PC-3 (cell line): ENCODE measurements around the gene RRBP1. TPM values are rescaled to one million over a fixed set of nuclear protein-coding genes. Genes with fewer than 3 reads are reported as not detected.

Source experiments
- ATAC-seq: fragments of 200-7000 bp; cut with Tn5 transposase; 2 replicates; pipeline ENCODE4 v1.9.1; 2020; ENCODE audit warnings: mild to moderate bottlenecking, moderate library complexity
- BruUV-seq: library from RNA; stranded (reverse); fragments of 400-500 nt; replicated peaks from 2 replicates; lab custom pipeline; 2021; lab: Mats Ljungman, UMichigan
- CTCF ChIA-PET: fragments of 300-600 bp; sonication (Branson Sonifier 250); formaldehyde crosslinking; loops from one replicate; lab custom pipeline; 2022; ENCODE audit warnings: antibody characterized with exemption; lab: Charles Lee
- POLR2A ChIA-PET: fragments of 300-600 bp; sonication (Branson Sonifier 250); formaldehyde crosslinking; loops from one replicate; lab custom pipeline; 2022; ENCODE audit warnings: antibody characterized with exemption; ENCODE audit not compliant: unreplicated experiment; lab: Charles Lee
- DNase-seq: peaks from one replicate; pipeline ENCODE4 v3.0.0-alpha.2; 2015
- H2AFZ ChIP-seq: fragments of 300-600 bp; sonication (generic); 2 replicates; pipeline ENCODE4 v1.6.0; 2016; ENCODE audit warnings: antibody characterized with exemption, low read length
- H3F3A ChIP-seq: fragments of 300-600 bp; sonication (generic); one replicate; pipeline ENCODE4 v1.6.0; 2017; ENCODE audit warnings: antibody characterized with exemption, low read length, control low read depth, mild to moderate bottlenecking; ENCODE audit not compliant: unreplicated experiment
- H3K27ac ChIP-seq: fragments of 300-600 bp; sonication (generic); 2 replicates; pipeline ENCODE4 v1.5.1; 2016; ENCODE audit warnings: mild to moderate bottlenecking, low read length
- H3K27me3 ChIP-seq: fragments of 300-600 bp; sonication (generic); 2 replicates; pipeline ENCODE4 v1.6.1; 2016; ENCODE audit warnings: low read length, mixed read lengths
- H3K36me3 ChIP-seq: fragments of 300-600 bp; sonication (generic); 2 replicates; pipeline ENCODE4 v1.6.1; 2016; ENCODE audit warnings: low read depth, mixed run types, low read length, mixed read lengths
- H3K4me1 ChIP-seq: fragments of 300-600 bp; sonication (generic); 2 replicates; pipeline ENCODE4 v1.5.1; 2016; ENCODE audit warnings: low read length; ENCODE audit not compliant: insufficient read depth
- H3K4me2 ChIP-seq: fragments of 300-600 bp; sonication (generic); 2 replicates; pipeline ENCODE4 v1.6.0; 2016; ENCODE audit warnings: low read length
- H3K4me3 ChIP-seq: fragments of 300-600 bp; sonication (generic); 2 replicates; pipeline ENCODE4 v1.5.1; 2016; ENCODE audit warnings: mild to moderate bottlenecking, low read length, mixed read lengths
- H3K79me2 ChIP-seq: fragments of 300-600 bp; sonication (generic); 2 replicates; pipeline ENCODE4 v1.6.1; 2017; ENCODE audit warnings: low read length, mixed read lengths
- H3K9ac ChIP-seq: fragments of 300-600 bp; sonication (generic); 2 replicates; pipeline ENCODE4 v1.6.0; 2016; ENCODE audit warnings: mild to moderate bottlenecking, low read length
- H3K9me2 ChIP-seq: fragments of 300-600 bp; sonication (generic); replicated peaks from 2 replicates; pipeline ENCODE4 v1.6.1; 2016; ENCODE audit warnings: mixed run types, low read length, mixed read lengths
- H3K9me3 ChIP-seq: fragments of 300-600 bp; sonication (generic); 2 replicates; pipeline ENCODE4 v1.6.1; 2016; ENCODE audit warnings: low read length, mixed read lengths
- H4K20me1 ChIP-seq: fragments of 300-600 bp; sonication (generic); 2 replicates; pipeline ENCODE4 v1.6.1; 2016; ENCODE audit warnings: low read length, mixed read lengths
- CTCF ChIP-seq: fragments of 300-600 bp; sonication (generic); conservative IDR thresholded peaks from 2 replicates; pipeline ENCODE4 v1.5.1; 2017; ENCODE audit warnings: antibody characterized with exemption, low read depth, mild to moderate bottlenecking, low read length
- EZH2 ChIP-seq: fragments of 300-600 bp; sonication (generic); IDR thresholded peaks from one replicate; pipeline ENCODE4 v1.6.1; 2017; ENCODE audit warnings: antibody characterized with exemption, mild to moderate bottlenecking, low read length; ENCODE audit not compliant: unreplicated experiment
- EZH2phosphoT487 ChIP-seq: fragments of 300-600 bp; sonication (generic); IDR thresholded peaks from 2 replicates; pipeline ENCODE4 v1.6.1; 2018; ENCODE audit warnings: mild to moderate bottlenecking, antibody characterized with exemption, low read length, borderline replicate concordance
- intact Hi-C: fragments of 100-400 bp; cut with micrococcal nuclease; formaldehyde crosslinking; loops from 2 replicates; pipeline ENCODE4 v1.9.0; 2023
- total RNA-seq: library from RNA; depleted of rRNA; stranded (reverse); fragments of >200 nt; gene quantifications from 2 replicates; pipeline ENCODE4 v1.2.3, GENCODE V29; 2014

RRBP1 gene
- total RNA-seq, 1 experiment from 2014 or later, result 176 TPM

- Histone ChIP-seq H3K9ac (no peak overlapping the region), H3F3A (no peaks in the 10 kb centered on the region), H3K9me2 (no peaks in the 10 kb centered on the region), H3K27me3 (no peaks in the 10 kb centered on the region), H2AFZ (no peak overlapping the region), H3K79me2 (peaks cover 24% of the 10 kb centered on the region), H3K27ac (no peak overlapping the region), H3K4me3 (no peak overlapping the region), H3K4me2 (no peak overlapping the region), H3K9me3 (no peaks in the 10 kb centered on the region), H3K36me3 (peaks cover 52% of the 10 kb centered on the region; the same call in 1 of the 2 replicates), H3K4me1 (no peaks in the 10 kb centered on the region), H4K20me1 (0 out of 2 replicates have a peak, but pooled peaks cover 8% of the 10 kb centered on the region)
- no TSS peak for BruUV-seq
- no peak for ATAC-seq
- DNase-seq, result no peak
- CTCF ChIA-PET, result no interaction called here
- POLR2A ChIA-PET, result no interaction called here
- intact Hi-C loops, result no loop called here
- no peak for TF ChIP-seq EZH2phosphoT487
- no peak for TF ChIP-seq CTCF
- no peak for TF ChIP-seq EZH2
Measured at GRCh38 chr20:17638835-17639407, 43.1 kb downstream of the RRBP1 start.

GRCh38 chr20:17637985-17638640 is 43.9 kb downstream of the RRBP1 start:
- H4K20me1 ChIP-seq, result 0 out of 2 replicates have a peak, but pooled peaks cover 3% of the 10 kb centered on the region
- BruUV-seq, result no TSS peak
- no peaks in the 10 kb centered on the region for H3K9me3 ChIP-seq
- peaks cover 58% of the 10 kb centered on the region; the same call in 1 of the 2 replicates for H3K36me3 ChIP-seq
- H3F3A ChIP-seq, result no peaks in the 10 kb centered on the region
- TF ChIP-seq CTCF, result no peak
- no peak for TF ChIP-seq EZH2phosphoT487
- TF ChIP-seq EZH2, result no peak
- CTCF ChIA-PET, result no interaction called here
- intact Hi-C loops, result no loop called here
- DNase-seq (no peak), ATAC-seq (no peak)
- H3K9me2 ChIP-seq, result no peaks in the 10 kb centered on the region
- no peak overlapping the region for H3K27ac ChIP-seq
- H2AFZ ChIP-seq, result no peak overlapping the region
- H3K27me3 ChIP-seq, result no peaks in the 10 kb centered on the region
- POLR2A ChIA-PET, result no interaction called here
- peaks cover 16% of the 10 kb centered on the region; the same call in 1 of the 2 replicates for H3K79me2 ChIP-seq
- H3K4me1 ChIP-seq, result no peaks in the 10 kb centered on the region
- no peak overlapping the region for H3K9ac ChIP-seq
- no peak overlapping the region for H3K4me2 ChIP-seq
- H3K4me3 ChIP-seq, result no peak overlapping the region

- POLR2A ChIA-PET, result no interaction called here
- Histone ChIP-seq H3K4me1 (no peaks in the 10 kb centered on the region), H4K20me1 (0 out of 2 replicates have a peak, but pooled peaks cover 3% of the 10 kb centered on the region), H3K9me3 (no peaks in the 10 kb centered on the region), H3K27me3 (no peaks in the 10 kb centered on the region), H3K9me2 (no peaks in the 10 kb centered on the region), H3F3A (no peaks in the 10 kb centered on the region), H3K4me3 (no peak overlapping the region), H3K79me2 (peaks cover 11% of the 10 kb centered on the region; the same call in 1 of the 2 replicates), H3K36me3 (peaks cover 59% of the 10 kb centered on the region; the same call in 1 of the 2 replicates), H3K9ac (no peak overlapping the region), H2AFZ (no peak overlapping the region), H3K4me2 (no peak overlapping the region), H3K27ac (no peak overlapping the region)
- no TSS peak for BruUV-seq
- intact Hi-C loops, result no loop called here
- CTCF ChIA-PET, result no interaction called here
- no peak for ATAC-seq
- no peak for TF ChIP-seq EZH2
- no peak for TF ChIP-seq EZH2phosphoT487
- no peak for TF ChIP-seq CTCF
- no peak for DNase-seq
Measured at GRCh38 chr20:17637413-17637780, 44.6 kb downstream of the RRBP1 start.
